ENCODE data around the gene IFITM2.
"Not testable (repeated sequence)": the region's sequence is repeated elsewhere in the genome, so short reads cannot be mapped to it uniquely, and the experiment has no call there.

The IFITM2 gene

GRCh38 chr11:316891-317301, 9.3 kb downstream of the IFITM2 start:
- Histone ChIP-seq H3K27me3 (ENCODE audit: insufficient read depth, low read length, poor library complexity, severe bottlenecking) (peaks cover 32% of the 10 kb centered on the region), H3F3A (ENCODE audit: low read depth) (peaks cover 16% of the 10 kb centered on the region; the same call in 1 of the 2 replicates), H3K9me2 (replicated peaks; ENCODE audit: low read depth, low read length) (no peaks in the 10 kb centered on the region), H3K4me2 (ENCODE audit: low read depth, low read length, poor library complexity, severe bottlenecking) (peak overlapping the region; percentile 93), H4K20me1 (ENCODE audit: insufficient read depth, low read length, poor library complexity, severe bottlenecking) (peaks cover 41% of the 10 kb centered on the region), H3K9me3 (ENCODE audit: insufficient read depth, low read depth, low read length) (no peaks in the 10 kb centered on the region), H3K79me2 (ENCODE audit: insufficient read depth, low read length) (peaks cover 70% of the 10 kb centered on the region), H3K4me3 (ENCODE audit: low read length, poor library complexity, severe bottlenecking) (peak overlapping the region; percentile 100), H3K4me1 (ENCODE audit: insufficient read depth, low read length, poor library complexity, severe bottlenecking) (peaks cover 33% of the 10 kb centered on the region), H3K36me3 (ENCODE audit: insufficient read depth, low read length) (peaks cover 30% of the 10 kb centered on the region), H2AFZ (ENCODE audit: low read length) (no peak overlapping the region), H3K9ac (ENCODE audit: low read depth, low read length, poor library complexity, severe bottlenecking) (peak overlapping the region; percentile 100)
- TF ChIP-seq CTCF (conservative IDR thresholded peaks at IDR 0.05; ENCODE audit: low read length) (no peak), EZH2phosphoT487 (IDR thresholded peaks at IDR 0.05; ENCODE audit: borderline replicate concordance) (no peak)

- peak overlapping the region; percentile 100 for H3K4me3 ChIP-seq (ENCODE audit: low read length, poor library complexity, severe bottlenecking)
- peaks cover 24% of the 10 kb centered on the region for H3K4me1 ChIP-seq (ENCODE audit: insufficient read depth, low read length, poor library complexity, severe bottlenecking)
- H3K4me2 ChIP-seq (ENCODE audit: low read depth, low read length, poor library complexity, severe bottlenecking), result peak overlapping the region; percentile 93
- H3K9ac ChIP-seq (ENCODE audit: low read depth, low read length, poor library complexity, severe bottlenecking), result peak overlapping the region; percentile 100
- peaks cover 16% of the 10 kb centered on the region; the same call in 1 of the 2 replicates for H3F3A ChIP-seq (ENCODE audit: low read depth)
- not testable (repeated sequence) for H2AFZ ChIP-seq (ENCODE audit: low read length); H3K9me3 ChIP-seq (ENCODE audit: insufficient read depth, low read depth, low read length); H3K9me2 ChIP-seq (replicated peaks; ENCODE audit: low read depth, low read length)
- peaks cover 32% of the 10 kb centered on the region for H3K27me3 ChIP-seq (ENCODE audit: insufficient read depth, low read length, poor library complexity, severe bottlenecking)
- H3K36me3 ChIP-seq (ENCODE audit: insufficient read depth, low read length), result peaks cover 30% of the 10 kb centered on the region
- peaks cover 61% of the 10 kb centered on the region for H3K79me2 ChIP-seq (ENCODE audit: insufficient read depth, low read length)
- H4K20me1 ChIP-seq (ENCODE audit: insufficient read depth, low read length, poor library complexity, severe bottlenecking), result peaks cover 39% of the 10 kb centered on the region
Measured at GRCh38 chr11:317668-318404, 10.2 kb downstream of the IFITM2 start.

- not testable (repeated sequence) for H3K9me3 ChIP-seq (ENCODE audit: insufficient read depth, low read depth, low read length); H3K9me2 ChIP-seq (replicated peaks; ENCODE audit: low read depth, low read length); H2AFZ ChIP-seq (ENCODE audit: low read length)
- H4K20me1 ChIP-seq (ENCODE audit: insufficient read depth, low read length, poor library complexity, severe bottlenecking), result peaks cover 38% of the 10 kb centered on the region
- peaks cover 60% of the 10 kb centered on the region for H3K79me2 ChIP-seq (ENCODE audit: insufficient read depth, low read length)
- peak overlapping the region; percentile 100 for H3K4me3 ChIP-seq (ENCODE audit: low read length, poor library complexity, severe bottlenecking)
- peaks cover 32% of the 10 kb centered on the region for H3K27me3 ChIP-seq (ENCODE audit: insufficient read depth, low read length, poor library complexity, severe bottlenecking)
- peak overlapping the region; percentile 24 for H3K4me2 ChIP-seq (ENCODE audit: low read depth, low read length, poor library complexity, severe bottlenecking)
- H3K36me3 ChIP-seq (ENCODE audit: insufficient read depth, low read length), result peaks cover 30% of the 10 kb centered on the region
- peak overlapping the region; percentile 100 for H3K9ac ChIP-seq (ENCODE audit: low read depth, low read length, poor library complexity, severe bottlenecking)
- H3K4me1 ChIP-seq (ENCODE audit: insufficient read depth, low read length, poor library complexity, severe bottlenecking), result peaks cover 22% of the 10 kb centered on the region
- peaks cover 16% of the 10 kb centered on the region; the same call in 1 of the 2 replicates for H3F3A ChIP-seq (ENCODE audit: low read depth)
Measured at GRCh38 chr11:318405-319120, 10.9 kb downstream of the IFITM2 start.

GRCh38 chr11:319121-319887, 11.7 kb downstream of the IFITM2 start:
- H2AFZ ChIP-seq (ENCODE audit: low read length), result not testable (repeated sequence)
- Histone ChIP-seq H3K9ac (ENCODE audit: low read depth, low read length, poor library complexity, severe bottlenecking) (peak overlapping the region; percentile 78), H3K4me3 (ENCODE audit: low read length, poor library complexity, severe bottlenecking) (peak overlapping the region; percentile 69)

GRCh38 chr11:319888-320273, 12.3 kb downstream of the IFITM2 start:
- Histone ChIP-seq H3K79me2 (ENCODE audit: insufficient read depth, low read length) (peaks cover 55% of the 10 kb centered on the region), H3K4me2 (ENCODE audit: low read depth, low read length, poor library complexity, severe bottlenecking) (peak overlapping the region; percentile 48)

More at GRCh38 chr11:319121-319887, 11.7 kb downstream of the IFITM2 start:
- not testable (repeated sequence) for H3K9me2 ChIP-seq (replicated peaks; ENCODE audit: low read depth, low read length); H3K9me3 ChIP-seq (ENCODE audit: insufficient read depth, low read depth, low read length)
- peaks cover 28% of the 10 kb centered on the region for H3K27me3 ChIP-seq (ENCODE audit: insufficient read depth, low read length, poor library complexity, severe bottlenecking)
- H3K79me2 ChIP-seq (ENCODE audit: insufficient read depth, low read length), result peaks cover 56% of the 10 kb centered on the region
- peaks cover 34% of the 10 kb centered on the region for H4K20me1 ChIP-seq (ENCODE audit: insufficient read depth, low read length, poor library complexity, severe bottlenecking)
- peaks cover 13% of the 10 kb centered on the region; the same call in 1 of the 2 replicates for H3F3A ChIP-seq (ENCODE audit: low read depth)
- H3K36me3 ChIP-seq (ENCODE audit: insufficient read depth, low read length), result peaks cover 30% of the 10 kb centered on the region
- H3K4me1 ChIP-seq (ENCODE audit: insufficient read depth, low read length, poor library complexity, severe bottlenecking), result peaks cover 28% of the 10 kb centered on the region
- H3K4me2 ChIP-seq (ENCODE audit: low read depth, low read length, poor library complexity, severe bottlenecking), result peak overlapping the region; percentile 48

More at GRCh38 chr11:319888-320273, 12.3 kb downstream of the IFITM2 start:
- H3K9ac ChIP-seq (ENCODE audit: low read depth, low read length, poor library complexity, severe bottlenecking), result peak overlapping the region; percentile 78
- H3K9me2 ChIP-seq (replicated peaks; ENCODE audit: low read depth, low read length); H3K9me3 ChIP-seq (ENCODE audit: insufficient read depth, low read depth, low read length); H2AFZ ChIP-seq (ENCODE audit: low read length): not testable (repeated sequence)
- H3F3A ChIP-seq (ENCODE audit: low read depth), result peaks cover 12% of the 10 kb centered on the region; the same call in 1 of the 2 replicates
- H3K4me3 ChIP-seq (ENCODE audit: low read length, poor library complexity, severe bottlenecking), result peak overlapping the region; percentile 69
- H3K36me3 ChIP-seq (ENCODE audit: insufficient read depth, low read length), result peaks cover 28% of the 10 kb centered on the region
- H3K27me3 ChIP-seq (ENCODE audit: insufficient read depth, low read length, poor library complexity, severe bottlenecking), result peaks cover 22% of the 10 kb centered on the region
- peaks cover 33% of the 10 kb centered on the region for H3K4me1 ChIP-seq (ENCODE audit: insufficient read depth, low read length, poor library complexity, severe bottlenecking)
- peaks cover 29% of the 10 kb centered on the region for H4K20me1 ChIP-seq (ENCODE audit: insufficient read depth, low read length, poor library complexity, severe bottlenecking)
